Smooth muscle cell (in vitro differentiated cells): ENCODE measurements around the gene RAB31. TPM values are rescaled to one million over a fixed set of nuclear protein-coding genes. Genes with fewer than 3 reads are reported as not detected.

Experiments used
- DNase-seq: peaks from one replicate; lab custom pipeline; 2025; ENCODE audit not compliant: unreplicated experiment; lab: John Stamatoyannopoulos, UW
- H2AFZ ChIP-seq: fragments of 200-600 bp; sonication (generic); 2 replicates; pipeline ENCODE4 v1.6.0; 2016; ENCODE audit warnings: antibody characterized with exemption, low read depth, mild to moderate bottlenecking
- H3F3A ChIP-seq: fragments of 200-600 bp; sonication (generic); 2 replicates; pipeline ENCODE4 v1.6.0; 2017; ENCODE audit warnings: antibody characterized with exemption, low read depth
- H3K27ac ChIP-seq: fragments of 200-600 bp; sonication (generic); 2 replicates; pipeline ENCODE4 v1.5.1; 2016; ENCODE audit warnings: low read depth, mild to moderate bottlenecking
- H3K27me3 ChIP-seq: fragments of 200-600 bp; sonication (generic); 2 replicates; pipeline ENCODE4 v1.6.1; 2016; ENCODE audit warnings: low read depth, mild to moderate bottlenecking
- H3K36me3 ChIP-seq: fragments of 200-600 bp; sonication (generic); 2 replicates; pipeline ENCODE4 v1.5.1; 2016; ENCODE audit warnings: low read depth
- H3K4me1 ChIP-seq: fragments of 200-600 bp; sonication (generic); 2 replicates; pipeline ENCODE4 v1.5.1; 2016; ENCODE audit warnings: low read depth
- H3K4me2 ChIP-seq: fragments of 200-600 bp; sonication (generic); 2 replicates; pipeline ENCODE4 v1.6.0; 2016; ENCODE audit warnings: mild to moderate bottlenecking
- H3K4me3 ChIP-seq: fragments of 200-600 bp; sonication (generic); 2 replicates; pipeline ENCODE4 v1.5.1; 2016; ENCODE audit warnings: mild to moderate bottlenecking
- H3K79me2 ChIP-seq: fragments of 200-600 bp; sonication (generic); 2 replicates; pipeline ENCODE4 v1.6.0; 2016; ENCODE audit warnings: low read depth, mild to moderate bottlenecking
- H3K9ac ChIP-seq: fragments of 200-600 bp; sonication (generic); 2 replicates; pipeline ENCODE4 v1.6.0; 2016; ENCODE audit warnings: low read depth
- H3K9me3 ChIP-seq: fragments of 200-600 bp; sonication (generic); replicated peaks from 2 replicates; pipeline ENCODE4 v1.5.1; 2016; ENCODE audit warnings: low read depth
- H4K20me1 ChIP-seq: fragments of 200-600 bp; sonication (generic); 2 replicates; pipeline ENCODE4 v1.6.0; 2016; ENCODE audit warnings: low read depth
- WGBS: methylation state at CpG from one replicate; pipeline ENCODE4 v1.1.7; 2016; ENCODE audit warnings: low lambda C conversion rate; 5-methylcytosine and 5-hydroxymethylcytosine counted together
- polyA plus RNA-seq: library from polyadenylated mRNA; unstranded; fragments of >200 nt; fragmentation: Nextera tagmentation; extraction: Ambion mirVana; gene quantifications from 2 replicates; pipeline ENCODE4 v1.2.1, GENCODE V29; 2016
- total RNA-seq: library from RNA; depleted of rRNA; stranded (reverse); fragments of >200 nt; gene quantifications from 2 replicates; pipeline ENCODE4 v1.2.3, GENCODE V29; 2014
- TF ChIP-seq, protein P1 (sequence below): fragments of 200-600 bp; sonication (generic); IDR thresholded peaks from 2 replicates; pipeline ENCODE4 v1.5.1; 2017; ENCODE audit warnings: borderline replicate concordance, mild to moderate bottlenecking, antibody characterized with exemption; ENCODE audit not compliant: insufficient read depth, poor library complexity, severe bottlenecking

Gene RAB31
- total and polyA plus RNA-seq, 2 experiments from 2014 or later: 116 to 414 TPM

DNA sequence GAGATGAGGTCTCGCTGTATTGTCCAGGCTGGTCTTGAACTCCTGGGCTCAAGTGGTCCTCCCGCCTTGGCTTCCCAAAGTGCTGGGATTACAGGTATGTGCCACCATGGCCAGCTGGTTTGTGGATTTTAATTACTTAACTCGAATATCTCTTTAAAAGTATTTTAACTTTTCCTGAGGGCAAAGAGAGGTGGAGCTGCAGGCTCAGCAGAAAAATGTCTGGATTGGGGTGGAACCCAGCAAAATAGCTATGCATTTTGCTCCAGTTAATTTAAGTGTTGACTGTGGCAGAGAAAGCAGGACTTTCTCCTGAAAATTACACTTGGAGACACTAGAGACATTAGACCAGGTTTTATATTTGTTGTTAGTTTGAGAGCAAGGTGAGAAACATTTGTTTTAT lies 142.2 kb downstream of the RAB31 start:
- peak overlapping the region; percentile 33 for H3K4me2 ChIP-seq
- H3F3A ChIP-seq: peaks cover 9% of the 10 kb centered on the region
- no peak overlapping the region for H2AFZ ChIP-seq
- no peaks in the 10 kb centered on the region for H3K36me3 ChIP-seq
- H3K4me3 ChIP-seq: no peak overlapping the region
- H3K4me1 ChIP-seq: peaks cover 6% of the 10 kb centered on the region
- peak overlapping the region; percentile 34 for H3K27ac ChIP-seq
- no peak for DNase-seq
- 81% methylated on average over 3 of the region's 3 CpGs for WGBS
- peaks cover 8% of the 10 kb centered on the region for H3K79me2 ChIP-seq
- no peaks in the 10 kb centered on the region for H3K9me3 ChIP-seq
- TF ChIP-seq, protein P1, sequence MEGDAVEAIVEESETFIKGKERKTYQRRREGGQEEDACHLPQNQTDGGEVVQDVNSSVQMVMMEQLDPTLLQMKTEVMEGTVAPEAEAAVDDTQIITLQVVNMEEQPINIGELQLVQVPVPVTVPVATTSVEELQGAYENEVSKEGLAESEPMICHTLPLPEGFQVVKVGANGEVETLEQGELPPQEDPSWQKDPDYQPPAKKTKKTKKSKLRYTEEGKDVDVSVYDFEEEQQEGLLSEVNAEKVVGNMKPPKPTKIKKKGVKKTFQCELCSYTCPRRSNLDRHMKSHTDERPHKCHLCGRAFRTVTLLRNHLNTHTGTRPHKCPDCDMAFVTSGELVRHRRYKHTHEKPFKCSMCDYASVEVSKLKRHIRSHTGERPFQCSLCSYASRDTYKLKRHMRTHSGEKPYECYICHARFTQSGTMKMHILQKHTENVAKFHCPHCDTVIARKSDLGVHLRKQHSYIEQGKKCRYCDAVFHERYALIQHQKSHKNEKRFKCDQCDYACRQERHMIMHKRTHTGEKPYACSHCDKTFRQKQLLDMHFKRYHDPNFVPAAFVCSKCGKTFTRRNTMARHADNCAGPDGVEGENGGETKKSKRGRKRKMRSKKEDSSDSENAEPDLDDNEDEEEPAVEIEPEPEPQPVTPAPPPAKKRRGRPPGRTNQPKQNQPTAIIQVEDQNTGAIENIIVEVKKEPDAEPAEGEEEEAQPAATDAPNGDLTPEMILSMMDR: no peak
- H3K27me3 ChIP-seq: no peaks in the 10 kb centered on the region
- H3K9ac ChIP-seq: no peak overlapping the region
- H4K20me1 ChIP-seq: peaks cover 10% of the 10 kb centered on the region

DNA sequence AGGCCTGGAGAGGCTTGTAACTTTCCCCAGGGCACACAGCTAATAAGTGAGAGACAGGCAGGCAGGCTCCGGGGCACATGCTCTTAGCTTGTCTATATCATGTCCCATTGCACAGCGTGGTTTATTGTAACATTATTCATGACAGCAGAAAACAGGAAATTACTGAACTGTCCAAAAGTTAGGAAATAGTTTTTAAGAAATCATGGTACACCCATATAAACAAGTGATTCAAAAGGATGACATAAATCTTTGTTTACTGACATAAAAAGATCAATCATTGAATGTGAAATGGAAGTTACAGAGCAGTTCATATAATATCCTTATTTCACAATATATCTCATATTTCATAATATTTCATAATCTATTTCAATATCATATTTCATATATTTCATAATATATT lies 143.4 kb downstream of the RAB31 start:
- Histone ChIP-seq H3K27me3 (no peaks in the 10 kb centered on the region), H2AFZ (no peak overlapping the region), H3K4me1 (peaks cover 6% of the 10 kb centered on the region), H3K9me3 (no peaks in the 10 kb centered on the region), H3K36me3 (no peaks in the 10 kb centered on the region), H4K20me1 (peaks cover 9% of the 10 kb centered on the region), H3F3A (peaks cover 9% of the 10 kb centered on the region), H3K27ac (no peak overlapping the region), H3K4me2 (no peak overlapping the region), H3K79me2 (peaks cover 16% of the 10 kb centered on the region), H3K9ac (no peak overlapping the region), H3K4me3 (no peak overlapping the region)
- 75% methylated on average over 2 of the region's 2 CpGs for WGBS
- TF ChIP-seq, protein P1: no peak
- DNase-seq: no peak

DNA sequence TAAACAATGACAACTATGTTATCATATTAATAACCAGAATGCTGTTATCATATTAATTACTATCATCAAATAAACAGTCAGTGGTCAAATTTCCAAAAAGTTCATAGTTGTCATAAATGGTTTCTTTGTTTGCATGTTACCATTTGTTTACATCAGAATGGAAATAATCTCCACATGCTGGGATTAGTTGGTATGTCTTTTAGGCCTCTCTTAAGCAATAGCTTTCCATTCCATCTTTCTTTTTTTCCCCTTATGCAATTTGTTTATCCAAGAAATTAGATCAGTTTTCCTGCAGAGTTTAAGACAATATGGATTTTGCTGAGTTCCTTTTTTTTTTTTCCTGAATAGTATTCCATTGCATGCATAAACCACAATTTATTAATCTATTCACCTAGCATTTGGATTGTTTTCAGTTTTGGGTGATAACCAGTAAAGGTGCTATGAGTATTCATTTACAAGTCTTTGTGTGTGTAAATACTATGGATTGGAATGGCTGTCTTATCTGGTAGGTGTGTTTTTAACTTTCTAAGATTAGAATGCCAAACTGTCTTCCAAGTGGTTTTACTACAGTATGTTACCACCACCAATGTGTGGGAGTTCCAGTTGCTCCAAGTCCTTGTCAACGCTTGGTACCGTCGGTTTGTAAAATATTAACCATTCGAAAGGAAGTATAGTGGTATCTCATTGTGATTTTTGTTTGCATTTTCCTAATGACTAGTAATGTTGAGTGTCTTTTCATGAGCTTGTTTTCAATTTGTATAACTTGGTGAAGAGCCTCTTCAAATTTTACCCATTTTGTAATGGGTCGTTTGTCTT lies 144.4 kb downstream of the RAB31 start:
- Histone ChIP-seq H3K4me2 (no peak overlapping the region), H3K27ac (no peak overlapping the region), H4K20me1 (peaks cover 9% of the 10 kb centered on the region), H3K4me1 (peaks cover 6% of the 10 kb centered on the region), H3K9ac (no peak overlapping the region), H3K36me3 (no peaks in the 10 kb centered on the region), H3K4me3 (no peak overlapping the region), H3K79me2 (peaks cover 16% of the 10 kb centered on the region), H2AFZ (no peak overlapping the region), H3K9me3 (no peaks in the 10 kb centered on the region), H3K27me3 (no peaks in the 10 kb centered on the region), H3F3A (peaks cover 9% of the 10 kb centered on the region)
- 86% methylated on average over 5 of the region's 5 CpGs for WGBS
- TF ChIP-seq, protein P1: no peak
- DNase-seq: no peak
